Measurements from ENCODE around the gene TRPV4. TPM values are rescaled to one million over a fixed set of nuclear protein-coding genes. Genes with fewer than 3 reads are reported as not detected.

The TRPV4 gene
- total RNA-seq, 2 donors from 2014 or later: 0.59 to 0.90 TPM

DNA sequence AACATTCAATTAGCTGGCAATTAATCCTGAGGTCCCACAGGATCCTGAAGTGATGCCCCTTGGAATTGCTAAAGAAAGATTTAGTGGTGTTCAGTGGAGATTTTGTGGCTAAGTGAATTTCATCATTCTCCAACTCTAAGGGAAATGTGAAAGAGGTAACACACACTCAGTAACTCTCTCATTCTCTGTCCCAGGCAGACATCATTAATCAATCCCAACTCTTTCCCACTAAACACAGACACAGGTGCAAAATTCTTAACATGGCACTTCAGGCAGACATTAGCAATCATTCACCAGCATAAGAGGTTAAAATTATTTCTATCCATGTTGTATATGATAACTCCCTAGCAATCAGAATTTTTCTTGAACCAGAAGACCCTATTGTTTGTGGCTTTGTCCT lies 40.2 kb downstream of the TRPV4 start:
- no peak overlapping the region for H3K27ac ChIP-seq
- H3K36me3 ChIP-seq: no peaks in the 10 kb centered on the region
- no peak for DNase-seq (ENCODE audit: low spot score)
- no peak overlapping the region for H3K4me3 ChIP-seq
- H3K4me1 ChIP-seq: no peaks in the 10 kb centered on the region
- no peaks in the 10 kb centered on the region for H3K9me3 ChIP-seq
- TF ChIP-seq CTCF (IDR thresholded peaks at IDR 0.05): no peak
- no peaks in the 10 kb centered on the region for H3K27me3 ChIP-seq

GRCh38 chr12:109789526-109790048 lies 43.6 kb downstream of the TRPV4 start:
- DNase-seq (ENCODE audit: low spot score): no peak
- no peak overlapping the region for H3K4me3 ChIP-seq
- TF ChIP-seq CTCF (IDR thresholded peaks at IDR 0.05): no peak
- no peaks in the 10 kb centered on the region for H3K36me3 ChIP-seq
- no peaks in the 10 kb centered on the region for H3K4me1 ChIP-seq
- H3K9me3 ChIP-seq: no peaks in the 10 kb centered on the region
- H3K27me3 ChIP-seq: no peaks in the 10 kb centered on the region
- no peak overlapping the region for H3K27ac ChIP-seq

GRCh38 chr12:109786799-109787198 lies 46.4 kb downstream of the TRPV4 start:
- Histone ChIP-seq H3K27ac (no peak overlapping the region), H3K4me3 (no peak overlapping the region), H3K27me3 (no peaks in the 10 kb centered on the region), H3K36me3 (no peaks in the 10 kb centered on the region), H3K9me3 (no peaks in the 10 kb centered on the region), H3K4me1 (no peaks in the 10 kb centered on the region)
- DNase-seq (ENCODE audit: low spot score): no peak
- no peak for TF ChIP-seq CTCF (IDR thresholded peaks at IDR 0.05)

DNA sequence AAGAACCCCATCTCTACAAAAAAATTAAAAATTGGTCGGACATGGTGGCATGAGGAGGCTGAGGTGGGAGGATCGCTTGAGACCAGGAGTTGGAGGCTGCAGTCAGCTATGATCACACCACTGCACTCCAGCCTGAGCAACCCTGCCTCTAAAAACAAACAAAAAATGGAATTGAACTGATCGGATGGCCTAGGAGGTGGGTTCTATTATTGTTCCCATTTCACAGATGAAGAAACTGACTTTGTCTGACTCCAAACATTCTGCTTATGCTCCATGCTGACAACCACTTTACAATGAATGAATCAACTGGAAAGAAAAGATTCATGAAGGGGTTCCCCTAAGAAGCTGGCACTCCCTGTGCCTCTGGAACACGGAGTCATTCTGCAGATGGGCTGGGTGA lies 47.3 kb downstream of the TRPV4 start:
- Histone ChIP-seq H3K9me3 (no peaks in the 10 kb centered on the region), H3K27ac (no peak overlapping the region)
- no peak for TF ChIP-seq CTCF (IDR thresholded peaks at IDR 0.05)

GRCh38 chr12:109783965-109784244 lies 49.3 kb downstream of the TRPV4 start:
- Histone ChIP-seq H3K27ac (no peak overlapping the region), H3K36me3 (no peaks in the 10 kb centered on the region), H3K27me3 (no peaks in the 10 kb centered on the region), H3K9me3 (peaks cover 0 to 6% of the 10 kb centered on the region in 2 donors), H3K4me3 (no peak overlapping the region), H3K4me1 (no peaks in the 10 kb centered on the region)
- DNase-seq (ENCODE audit: low spot score): no peak
- TF ChIP-seq CTCF (IDR thresholded peaks at IDR 0.05): no peak

More for the DNA sequence above, 47.3 kb downstream of the TRPV4 start:
- Histone ChIP-seq H3K36me3 (no peaks in the 10 kb centered on the region), H3K27me3 (no peaks in the 10 kb centered on the region), H3K4me3 (no peak overlapping the region), H3K4me1 (no peaks in the 10 kb centered on the region)
- no peak for DNase-seq (ENCODE audit: low spot score)

Measured in right atrium auricular region (tissue), 2 donors.